Measurements from ENCODE around the gene PEF1.

Gene PEF1

DNA sequence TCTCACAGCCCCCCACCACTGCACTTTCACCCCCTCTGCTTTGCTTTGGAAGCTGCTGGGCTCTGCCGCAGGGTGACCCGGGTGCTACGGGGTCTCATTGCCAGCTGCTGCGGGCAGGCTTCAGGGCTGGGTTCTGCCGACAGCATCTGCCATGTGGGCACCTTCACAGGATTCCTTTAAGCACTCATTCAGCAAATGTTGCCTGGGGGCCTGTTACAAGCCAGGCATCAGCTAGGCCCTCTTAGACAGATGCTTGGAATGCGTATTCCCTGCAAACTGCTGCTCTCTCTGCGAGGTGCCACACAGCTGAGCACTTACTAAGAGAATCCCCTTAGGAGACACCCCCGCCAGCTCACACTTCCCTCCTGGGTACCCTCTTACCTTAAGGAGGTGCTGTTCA is 29.9 kb upstream of the PEF1 start:
- CTCF ChIA-PET: interaction anchor here (0.9 to 2.0 kb wide), 3 partner anchors 10 to 71 kb away, joined by 3 to 4 read pairs (median 3); no protein-coding TSS in a partner anchor
- POLR2A ChIA-PET: no interaction called here
- TF ChIP-seq FOXM1 (IDR thresholded peaks at IDR 0.05; ENCODE audit: borderline replicate concordance): no peak
- TF ChIP-seq ARNT (IDR thresholded peaks at IDR 0.05): no peak
- TF ChIP-seq LEF1 (IDR thresholded peaks at IDR 0.05; ENCODE audit: borderline replicate concordance): no peak
- TF ChIP-seq FOXK2 (IDR thresholded peaks at IDR 0.05): no peak
- no peak for TF ChIP-seq CTBP1 (IDR thresholded peaks at IDR 0.05; ENCODE audit: borderline replicate concordance)
- TF ChIP-seq L3MBTL2 (conservative IDR thresholded peaks at IDR 0.05): no peak
- TF ChIP-seq FOXA1 (IDR thresholded peaks at IDR 0.05): no peak
- no peak for TF ChIP-seq TARDBP (IDR thresholded peaks at IDR 0.05)
- TF ChIP-seq SP1 (IDR thresholded peaks at IDR 0.05): no peak
- TF ChIP-seq ZNF384 (IDR thresholded peaks at IDR 0.05): no peak
- TF ChIP-seq HDGF (IDR thresholded peaks at IDR 0.05; ENCODE audit: borderline replicate concordance): no peak
- TF ChIP-seq, protein P1, sequence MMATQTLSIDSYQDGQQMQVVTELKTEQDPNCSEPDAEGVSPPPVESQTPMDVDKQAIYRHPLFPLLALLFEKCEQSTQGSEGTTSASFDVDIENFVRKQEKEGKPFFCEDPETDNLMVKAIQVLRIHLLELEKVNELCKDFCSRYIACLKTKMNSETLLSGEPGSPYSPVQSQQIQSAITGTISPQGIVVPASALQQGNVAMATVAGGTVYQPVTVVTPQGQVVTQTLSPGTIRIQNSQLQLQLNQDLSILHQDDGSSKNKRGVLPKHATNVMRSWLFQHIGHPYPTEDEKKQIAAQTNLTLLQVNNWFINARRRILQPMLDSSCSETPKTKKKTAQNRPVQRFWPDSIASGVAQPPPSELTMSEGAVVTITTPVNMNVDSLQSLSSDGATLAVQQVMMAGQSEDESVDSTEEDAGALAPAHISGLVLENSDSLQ (IDR thresholded peaks at IDR 0.05): no peak
- DNase-seq (ENCODE audit: extremely low spot score): no peak

DNA sequence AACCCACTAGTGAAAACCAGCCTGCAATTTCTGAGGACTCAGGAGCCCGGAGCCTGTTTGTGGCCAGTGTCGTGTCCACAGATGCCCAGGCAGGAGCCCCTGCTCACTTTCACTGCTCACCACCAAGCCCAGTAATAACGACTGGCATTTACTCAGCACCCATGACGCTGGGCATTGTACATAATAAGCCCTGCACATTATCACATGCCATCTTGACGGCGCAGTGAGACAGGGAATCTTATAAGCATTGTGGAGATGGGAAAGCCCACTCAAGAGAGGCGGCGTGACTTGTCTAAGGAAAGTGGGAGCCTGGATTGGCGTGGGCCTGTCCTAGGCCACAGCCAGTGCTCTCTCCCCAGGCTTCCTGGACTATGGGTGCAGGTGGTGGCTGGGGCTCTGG is 28.8 kb upstream of the PEF1 start:
- TF ChIP-seq TARDBP (IDR thresholded peaks at IDR 0.05): no peak
- TF ChIP-seq LEF1 (IDR thresholded peaks at IDR 0.05; ENCODE audit: borderline replicate concordance): no peak
- TF ChIP-seq FOXK2 (IDR thresholded peaks at IDR 0.05): no peak
- POLR2A ChIA-PET: no interaction called here
- DNase-seq (ENCODE audit: extremely low spot score): no peak
- CTCF ChIA-PET: no interaction called here

DNA sequence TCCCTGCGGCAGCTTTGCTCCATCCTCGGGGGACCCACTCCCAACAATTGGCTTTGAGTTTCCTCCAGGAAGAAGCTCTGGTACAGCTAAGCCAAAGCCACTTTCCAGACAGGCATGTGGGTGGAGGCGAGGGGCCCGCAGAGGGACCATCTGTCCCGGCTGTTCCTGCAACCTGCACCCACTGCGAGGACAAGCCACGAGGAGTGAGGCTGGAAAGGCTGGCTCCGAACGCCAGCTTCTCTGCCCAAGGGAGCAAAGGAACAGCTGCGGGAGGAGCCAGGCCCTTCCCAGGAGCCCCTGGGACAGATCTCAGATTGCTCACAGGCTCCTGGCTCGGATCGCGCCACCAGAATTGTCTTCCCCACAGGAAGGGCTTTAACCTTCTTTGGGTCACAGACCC is 28.3 kb upstream of the PEF1 start:
- CTCF ChIA-PET: interaction anchor here (1.1 kb wide), 1 partner anchor 14 kb away, joined by 4 read pairs; no protein-coding TSS in a partner anchor
- POLR2A ChIA-PET: no interaction called here
- DNase-seq (ENCODE audit: extremely low spot score): no peak

DNA sequence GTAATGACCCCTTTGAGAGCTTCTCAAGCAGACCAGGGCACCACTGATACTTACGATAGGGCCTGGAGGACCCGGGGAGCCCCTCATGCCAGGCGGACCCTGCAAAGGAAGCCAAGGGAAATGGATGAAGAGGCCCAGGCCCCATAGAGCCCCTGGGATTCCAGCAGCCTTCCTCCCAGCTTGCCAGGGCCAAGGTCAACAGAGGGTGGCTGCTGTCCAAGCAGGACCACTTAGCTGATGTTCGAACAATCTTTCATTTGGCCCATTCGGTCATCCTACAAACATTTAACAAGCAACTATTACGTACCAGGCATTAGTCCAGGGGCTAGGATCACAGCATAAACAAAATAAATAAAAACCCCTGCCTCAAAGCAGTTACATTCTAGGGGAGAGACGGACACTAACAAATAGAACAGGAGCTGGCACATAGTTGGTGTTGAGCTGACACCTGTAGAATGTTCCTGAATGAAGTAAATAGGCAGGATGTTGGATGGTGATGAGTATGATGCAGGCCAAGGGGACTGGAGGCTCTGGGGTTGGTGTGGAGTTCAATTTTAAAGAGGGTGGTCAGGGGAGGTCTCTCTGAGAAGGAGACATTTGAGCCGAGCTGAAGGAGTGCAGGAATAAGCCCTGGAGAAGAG is 27.0 kb upstream of the PEF1 start:
- TF ChIP-seq ZNF384 (IDR thresholded peaks at IDR 0.05) (no peak), CTBP1 (IDR thresholded peaks at IDR 0.05; ENCODE audit: borderline replicate concordance) (no peak), BHLHE40 (IDR thresholded peaks at IDR 0.05; ENCODE audit: borderline replicate concordance) (no peak)
- DNase-seq (ENCODE audit: extremely low spot score): no peak
- ChIA-PET POLR2A (no interaction called here), CTCF (interaction anchor here (0.8 to 1.3 kb wide), 3 partner anchors 13 to 74 kb away, joined by 3 to 4 read pairs (median 3); no protein-coding TSS in a partner anchor)

More for the DNA sequence above, 28.3 kb upstream of the PEF1 start:
- TF ChIP-seq NFRKB (IDR thresholded peaks at IDR 0.05) (no peak), CTBP1 (IDR thresholded peaks at IDR 0.05; ENCODE audit: borderline replicate concordance) (no peak), SUZ12 (IDR thresholded peaks at IDR 0.05) (no peak), TARDBP (IDR thresholded peaks at IDR 0.05) (no peak), ZNF384 (IDR thresholded peaks at IDR 0.05) (no peak), FOXA1 (IDR thresholded peaks at IDR 0.05) (no peak), L3MBTL2 (conservative IDR thresholded peaks at IDR 0.05) (no peak)
- TF ChIP-seq, protein P1 (IDR thresholded peaks at IDR 0.05): no peak

DNA sequence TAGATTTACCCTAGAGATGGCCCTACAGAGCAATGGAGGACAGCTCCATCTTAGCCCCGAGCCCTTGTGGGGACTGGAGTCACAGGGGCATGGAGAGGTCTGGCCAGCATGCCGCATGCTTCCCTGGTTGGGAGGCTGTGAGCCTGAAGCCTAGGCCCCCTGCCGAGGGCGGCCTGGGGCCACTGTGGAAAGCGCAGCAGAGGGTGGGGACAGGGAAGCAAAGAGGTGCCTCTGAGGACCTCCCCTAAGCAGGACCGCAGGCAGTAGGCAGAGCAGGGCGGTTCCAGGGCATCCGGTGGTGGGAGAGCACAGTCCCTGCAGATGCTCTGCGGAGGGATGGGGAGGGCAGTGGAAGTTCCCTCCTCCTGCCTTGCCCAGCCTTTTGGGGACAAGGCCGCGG is 26.5 kb upstream of the PEF1 start:
- no peak for DNase-seq (ENCODE audit: extremely low spot score)
- POLR2A ChIA-PET: no interaction called here
- TF ChIP-seq LEF1 (IDR thresholded peaks at IDR 0.05; ENCODE audit: borderline replicate concordance): no peak
- TF ChIP-seq FOXK2 (IDR thresholded peaks at IDR 0.05): no peak
- no peak for TF ChIP-seq L3MBTL2 (conservative IDR thresholded peaks at IDR 0.05)
- TF ChIP-seq ELF4 (IDR thresholded peaks at IDR 0.05): no peak
- TF ChIP-seq, protein P1 (IDR thresholded peaks at IDR 0.05): no peak
- TF ChIP-seq BHLHE40 (IDR thresholded peaks at IDR 0.05; ENCODE audit: borderline replicate concordance): no peak
- no peak for TF ChIP-seq TARDBP (IDR thresholded peaks at IDR 0.05)
- TF ChIP-seq SP1 (IDR thresholded peaks at IDR 0.05): no peak
- no peak for TF ChIP-seq ZNF384 (IDR thresholded peaks at IDR 0.05)
- no peak for TF ChIP-seq FOXA1 (IDR thresholded peaks at IDR 0.05)
- TF ChIP-seq SUZ12 (IDR thresholded peaks at IDR 0.05): no peak
- TF ChIP-seq FOXM1 (IDR thresholded peaks at IDR 0.05; ENCODE audit: borderline replicate concordance): no peak
- TF ChIP-seq HDGF (IDR thresholded peaks at IDR 0.05; ENCODE audit: borderline replicate concordance): no peak
- no peak for TF ChIP-seq ARNT (IDR thresholded peaks at IDR 0.05)
- no peak for TF ChIP-seq NFRKB (IDR thresholded peaks at IDR 0.05)
- TF ChIP-seq CTBP1 (IDR thresholded peaks at IDR 0.05; ENCODE audit: borderline replicate concordance): no peak
- CTCF ChIA-PET: interaction anchor here (0.6 to 1.7 kb wide), 4 partner anchors 34 to 118 kb away, joined by 3 to 6 read pairs (median 4); no protein-coding TSS in a partner anchor

DNA sequence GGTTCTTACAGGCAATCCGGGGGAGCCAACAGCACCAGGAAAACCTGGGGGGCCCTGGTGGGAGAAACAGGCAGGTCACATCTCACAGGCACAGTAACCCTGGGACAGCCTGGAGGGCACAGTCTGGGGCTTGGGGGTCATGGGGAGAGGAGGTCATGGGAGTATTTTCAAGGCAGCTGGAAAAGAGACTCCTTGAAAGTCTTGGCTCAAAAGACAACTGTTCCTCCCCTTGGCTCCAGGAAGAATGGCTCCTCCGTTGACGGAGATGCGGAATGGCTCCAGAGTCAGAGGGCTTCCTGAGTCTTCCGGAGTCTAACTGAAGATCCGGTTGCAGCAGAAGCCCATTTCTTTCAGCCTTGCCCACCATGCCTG is 25.9 kb upstream of the PEF1 start:
- CTCF ChIA-PET: interaction anchor here (0.6 to 1.7 kb wide), 5 partner anchors 10 to 118 kb away, joined by 3 to 6 read pairs (median 3); no protein-coding TSS in a partner anchor
- no peak for TF ChIP-seq ELF4 (IDR thresholded peaks at IDR 0.05)
- TF ChIP-seq FOXM1 (IDR thresholded peaks at IDR 0.05; ENCODE audit: borderline replicate concordance): no peak
- no peak for TF ChIP-seq LEF1 (IDR thresholded peaks at IDR 0.05; ENCODE audit: borderline replicate concordance)
- no peak for TF ChIP-seq FOXK2 (IDR thresholded peaks at IDR 0.05)
- no peak for DNase-seq (ENCODE audit: extremely low spot score)
- POLR2A ChIA-PET: no interaction called here
